ENCODE results near the gene FOXP1.

The FOXP1 gene

GRCh38 chr3:71162221-71162620 lies 421.3 kb downstream of the FOXP1 start:
- no peak for DNase-seq (ENCODE audit: low read depth in 4 of 4, low spot score in 1 of 4)

- DNase-seq (ENCODE audit: low read depth in 4 of 4, low spot score in 1 of 4), result no peak
Observed at GRCh38 chr3:71160785-71161546, 422.6 kb downstream of the FOXP1 start.

DNA sequence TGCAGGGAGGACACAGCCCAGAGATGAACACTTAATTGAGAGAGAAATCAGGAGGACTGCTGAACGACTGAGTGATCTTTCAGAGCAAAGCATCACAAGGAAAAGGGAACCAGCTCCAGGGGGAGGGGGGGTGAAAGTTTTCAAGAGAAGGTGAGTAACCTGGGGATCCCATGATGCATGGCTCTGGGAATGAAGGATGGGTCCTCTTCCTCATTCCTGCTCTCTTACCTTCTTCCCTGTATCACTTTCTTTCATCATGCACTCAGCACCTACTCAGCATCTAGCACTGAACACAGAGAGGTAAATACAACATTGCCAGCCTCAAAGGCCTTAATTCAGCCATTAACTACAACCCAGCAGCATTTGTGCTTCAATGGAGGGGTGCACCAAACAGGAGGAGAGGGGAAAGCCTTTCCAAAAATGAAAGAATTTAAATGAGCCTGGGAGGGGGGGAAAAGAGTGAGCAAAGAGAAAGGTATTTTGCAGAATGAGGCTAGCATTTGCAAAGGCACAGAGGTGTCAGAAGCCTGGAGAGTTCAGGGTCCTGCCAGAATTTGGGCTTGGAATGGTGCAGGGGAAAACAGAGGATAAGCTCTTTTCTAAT lies 427.4 kb downstream of the FOXP1 start:
- no peak for DNase-seq (ENCODE audit: low read depth in 4 of 4, low spot score in 1 of 4)

DNA sequence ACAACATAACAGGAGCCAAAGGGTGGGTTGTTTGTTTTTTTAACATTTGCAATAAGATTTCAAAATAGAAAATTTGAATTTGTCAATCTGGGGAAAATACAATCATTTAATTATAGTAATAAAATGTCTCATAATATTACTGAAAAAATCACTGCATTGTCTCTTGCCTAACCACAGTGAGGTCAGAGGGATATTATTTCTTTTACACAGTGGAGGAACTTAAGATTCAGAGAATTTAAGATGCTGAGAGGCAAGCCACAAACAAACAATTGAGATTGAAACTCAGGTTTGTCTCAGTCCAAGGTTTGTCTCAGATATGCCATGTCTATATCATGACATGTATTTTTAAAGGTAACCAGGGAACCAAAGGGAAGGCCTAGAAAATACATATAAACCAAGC lies 428.7 kb downstream of the FOXP1 start:
- DNase-seq (ENCODE audit: low read depth in 4 of 4, low spot score in 1 of 4), result no peak

- DNase-seq (ENCODE audit: low read depth in 4 of 4, low spot score in 1 of 4), result no peak
Observed at GRCh38 chr3:71153713-71154112, 429.8 kb downstream of the FOXP1 start.

DNA sequence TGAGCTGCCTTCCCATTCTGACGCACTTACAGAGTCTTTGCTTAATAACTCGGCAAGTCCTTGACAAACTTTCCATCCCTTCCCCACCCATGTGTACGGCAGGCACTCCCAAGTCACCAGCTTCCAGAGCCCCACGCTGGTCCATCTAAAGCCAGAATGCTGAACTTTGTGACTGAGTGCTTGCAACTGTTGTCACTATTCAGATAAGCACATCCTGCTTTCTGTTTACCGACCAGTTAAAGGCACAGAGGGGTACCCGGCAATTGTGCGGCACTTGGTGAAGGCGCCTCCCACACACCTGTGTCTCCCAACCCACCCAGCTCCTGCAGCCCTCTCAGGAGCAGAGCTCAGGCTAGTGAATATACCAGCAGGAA lies 430.6 kb downstream of the FOXP1 start:
- no peak for DNase-seq (ENCODE audit: low read depth in 4 of 4, low spot score in 1 of 4)

- DNase-seq (ENCODE audit: low read depth in 4 of 4, low spot score in 1 of 4), result no peak
Observed at GRCh38 chr3:71152039-71152891, 431.3 kb downstream of the FOXP1 start.

DNA sequence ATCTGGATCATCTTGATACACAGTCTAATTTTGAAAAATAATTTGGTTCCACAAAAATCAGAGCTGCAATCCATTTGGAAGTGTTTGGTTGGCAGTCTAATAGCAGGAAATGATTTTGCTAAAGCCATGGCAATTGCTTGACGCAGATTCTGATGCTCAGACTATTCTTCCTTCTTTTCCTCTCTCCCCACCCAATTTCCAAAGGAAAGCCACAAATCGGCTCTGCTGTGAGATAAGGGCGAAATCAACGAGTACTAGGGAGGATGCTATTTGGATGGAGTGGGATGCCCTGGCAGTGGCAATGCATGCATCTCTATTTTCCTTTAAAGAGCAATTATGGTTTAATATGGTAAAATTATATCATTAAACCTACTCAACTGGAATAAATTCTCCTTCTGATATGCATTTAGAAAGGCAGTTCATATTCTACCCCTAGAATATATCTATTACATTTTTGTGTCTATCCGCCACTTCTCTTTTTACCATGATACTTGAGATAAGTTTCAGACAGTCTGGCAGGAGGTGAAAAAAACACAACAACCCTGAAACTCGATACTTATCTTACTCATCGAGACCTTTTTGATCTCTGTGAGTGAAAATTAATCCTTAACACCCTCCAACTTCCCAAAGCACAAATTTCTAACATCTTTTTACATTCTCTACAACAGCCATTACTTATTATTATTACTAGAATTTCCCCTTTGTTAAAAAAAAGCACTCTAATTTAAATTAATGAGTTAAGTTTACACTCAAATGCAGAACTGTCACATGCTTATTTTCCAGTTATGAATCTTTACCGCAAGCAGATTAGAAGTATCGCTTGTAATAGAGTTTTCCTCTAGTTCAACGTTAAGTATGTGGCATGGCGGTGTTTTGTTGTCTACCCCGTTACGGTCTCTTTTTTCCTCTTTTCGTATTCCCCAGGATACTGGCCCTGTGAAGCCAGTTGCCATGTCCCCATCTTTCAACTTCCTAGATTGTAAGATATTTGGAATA lies 433.3 kb downstream of the FOXP1 start:
- no peak for DNase-seq (ENCODE audit: low read depth in 4 of 4, low spot score in 1 of 4)

DNA sequence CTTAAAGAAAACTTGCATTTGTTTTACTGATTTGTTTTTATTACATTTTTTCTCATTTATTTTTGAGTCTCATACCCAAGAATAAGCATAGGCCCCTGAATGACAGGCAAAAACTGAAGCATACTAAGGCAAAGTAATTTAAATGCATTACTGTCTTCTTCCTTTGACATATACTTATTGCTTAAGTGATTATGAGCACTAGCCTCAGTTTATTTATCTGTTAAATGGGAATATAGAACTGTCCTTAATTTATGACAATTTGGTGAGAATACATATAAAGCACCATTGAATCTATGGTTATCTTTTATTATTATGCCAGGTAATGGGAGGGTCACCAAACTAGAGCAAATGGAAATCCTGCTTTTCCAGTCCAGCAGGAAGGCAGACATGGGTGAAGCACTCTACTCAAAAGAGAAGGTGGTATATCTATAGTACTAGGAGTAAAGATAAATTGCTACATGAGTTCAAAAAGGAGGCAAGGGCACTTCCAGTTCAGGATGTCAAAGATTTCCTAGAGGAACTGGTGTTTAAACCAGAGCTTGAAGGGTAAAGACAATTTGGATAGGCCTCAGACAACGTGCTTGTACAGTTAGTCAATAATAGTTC lies 435.0 kb downstream of the FOXP1 start:
- no peak for DNase-seq (ENCODE audit: low read depth in 4 of 4, low spot score in 1 of 4)

DNA sequence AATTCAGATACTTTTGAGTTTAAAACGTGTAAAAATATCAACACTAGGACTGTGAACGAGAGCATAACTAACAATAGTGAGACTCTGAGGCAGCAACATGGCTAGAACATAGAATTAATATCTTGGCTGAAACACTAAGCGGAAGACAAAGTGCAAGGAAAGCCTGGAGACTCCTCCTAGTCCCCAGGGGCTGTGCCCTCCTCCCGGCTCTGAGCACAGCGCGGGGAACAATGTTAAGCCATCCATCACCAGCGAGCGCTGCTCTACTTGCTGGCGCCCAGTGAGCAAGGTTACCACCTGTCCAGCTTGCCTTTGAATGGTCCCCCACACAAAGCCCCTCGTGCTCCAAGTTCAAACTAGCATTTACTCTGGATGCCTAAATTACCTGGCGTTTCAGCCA lies 436.9 kb downstream of the FOXP1 start:
- no peak for DNase-seq (ENCODE audit: low read depth in 4 of 4, low spot score in 1 of 4)

- DNase-seq (ENCODE audit: low read depth in 4 of 4, low spot score in 1 of 4), result no peak
Observed at GRCh38 chr3:71145954-71146353, 437.6 kb downstream of the FOXP1 start.

DNA sequence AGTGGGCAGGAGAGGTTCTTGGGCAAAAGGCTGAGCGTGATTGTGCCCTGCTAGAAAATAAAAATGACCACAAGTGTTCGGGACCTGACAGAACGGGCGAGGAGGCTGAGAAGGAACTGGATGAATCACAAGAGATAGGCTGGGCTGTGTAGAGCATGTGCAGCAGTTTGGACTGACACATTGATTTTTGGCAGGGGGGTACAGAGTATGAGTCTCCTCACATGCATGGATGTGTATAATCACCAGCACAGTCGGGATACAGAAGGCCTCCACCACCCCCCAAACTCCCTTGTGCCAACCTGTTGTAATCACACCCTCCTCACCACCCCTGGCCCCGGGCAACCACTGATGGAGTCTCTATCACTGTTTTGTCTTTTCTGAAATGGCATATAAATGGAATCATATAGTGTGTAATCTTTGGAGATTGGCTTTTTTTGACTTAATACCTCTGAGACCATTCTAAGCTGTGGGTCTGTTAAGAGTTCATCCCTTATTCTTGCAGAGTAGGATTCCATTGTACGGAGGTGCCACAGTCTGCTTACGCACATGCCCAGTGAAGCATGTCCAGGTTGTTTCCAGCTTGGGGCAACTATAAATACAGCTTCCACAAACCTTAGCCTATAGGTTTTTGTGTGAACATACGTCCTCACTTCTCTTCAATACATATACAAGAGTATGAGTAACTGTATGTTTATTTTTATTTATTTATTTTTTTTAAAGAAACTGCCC lies 438.8 kb downstream of the FOXP1 start:
- no peak for DNase-seq (ENCODE audit: low read depth in 4 of 4, low spot score in 1 of 4)

DNA sequence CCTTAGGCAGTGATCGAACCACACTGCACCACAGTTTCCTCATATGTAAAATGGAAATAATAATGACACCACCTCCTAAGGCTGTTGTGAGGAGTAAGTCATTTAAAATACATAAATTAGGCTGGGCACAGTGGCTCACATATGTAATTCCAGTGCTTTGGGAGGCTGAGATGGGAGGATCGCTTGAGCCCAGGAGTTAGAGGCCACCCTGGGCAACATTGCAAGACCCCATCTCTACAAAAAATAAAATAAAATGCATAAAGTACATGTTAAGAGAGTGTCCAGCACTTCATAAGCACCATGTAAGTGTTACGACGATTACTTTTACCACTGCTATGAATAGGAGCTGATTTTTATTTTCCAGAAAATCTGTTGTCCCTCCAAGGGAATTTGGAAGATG lies 440.0 kb downstream of the FOXP1 start:
- DNase-seq (ENCODE audit: low read depth in 4 of 4, low spot score in 1 of 4), result no peak

GRCh38 chr3:71142441-71143161 lies 440.9 kb downstream of the FOXP1 start:
- DNase-seq (ENCODE audit: low read depth in 4 of 4, low spot score in 1 of 4), result no peak

DNA sequence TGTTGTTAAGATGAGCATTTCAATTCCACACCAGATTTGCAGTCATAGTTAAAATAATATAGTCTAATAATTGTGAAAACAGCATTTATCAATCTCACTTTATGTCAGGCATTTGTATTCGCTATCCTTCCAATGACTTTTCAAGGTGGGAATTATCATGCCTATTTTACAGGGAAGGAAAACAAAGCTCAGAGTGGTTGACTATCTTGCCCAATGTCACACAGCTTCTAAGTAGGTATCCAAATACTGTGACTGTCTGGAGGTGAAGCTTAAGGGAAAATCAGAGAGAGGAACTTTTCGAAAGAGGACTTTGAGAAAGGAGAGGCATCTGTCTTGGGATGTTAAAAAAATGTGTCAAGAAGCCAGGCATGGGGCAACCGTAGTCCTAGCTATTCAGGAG lies 443.1 kb downstream of the FOXP1 start:
- no peak for DNase-seq (ENCODE audit: low read depth in 4 of 4, low spot score in 1 of 4)

GRCh38 chr3:71139496-71139895 lies 444.0 kb downstream of the FOXP1 start:
- DNase-seq (ENCODE audit: low read depth in 4 of 4, low spot score in 1 of 4), result no peak

GRCh38 chr3:71138410-71138809 lies 445.1 kb downstream of the FOXP1 start:
- no peak for DNase-seq (ENCODE audit: low read depth in 4 of 4, low spot score in 1 of 4)

GRCh38 chr3:71136276-71136675 lies 447.3 kb downstream of the FOXP1 start:
- DNase-seq (ENCODE audit: low read depth in 4 of 4, low spot score in 1 of 4), result no peak

Measured in stimulated activated CD4-positive, alpha-beta T cell treated with anti-CD3 and anti-CD28 coated beads, Interleukin-1b, Interleukin-23, amount 100 ng/mL, for 24 hours (primary cell).